ENCODE data around the gene CCR5AS.

Gene CCR5AS

DNA sequence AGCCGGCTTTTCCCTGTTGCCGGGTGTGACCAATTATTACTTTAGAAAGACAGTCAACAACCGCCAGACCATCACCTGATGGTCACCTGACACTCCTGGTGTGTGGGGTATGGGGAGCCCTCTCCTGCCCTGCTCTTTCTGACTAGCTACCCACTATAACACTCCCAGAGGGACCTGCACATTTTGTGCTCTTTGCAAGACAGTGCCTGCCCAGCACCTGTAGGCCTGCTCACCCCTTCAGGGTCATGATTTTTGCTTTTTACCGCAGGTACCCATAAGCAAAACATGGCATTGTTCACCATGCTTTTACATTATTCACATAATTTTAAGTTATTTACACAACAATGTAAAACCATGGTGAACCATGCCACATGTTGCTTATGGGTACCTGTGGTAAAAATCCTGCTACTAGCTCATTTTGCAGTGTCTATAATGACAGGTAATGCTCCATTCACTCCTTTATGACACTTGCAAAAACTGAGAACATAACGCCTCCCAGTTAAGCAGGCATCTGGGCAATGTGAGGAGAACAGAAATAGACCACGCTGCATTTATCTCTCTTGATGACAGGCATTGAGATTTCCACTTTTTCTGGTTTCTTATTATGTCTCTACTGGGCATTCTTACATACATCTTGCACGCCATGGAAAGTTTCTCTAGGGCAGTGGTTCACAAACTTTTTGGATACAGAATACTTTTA lies 10.1 kb upstream of the CCR5AS start:
- Histone ChIP-seq H3K27me3 (no peaks in the 10 kb centered on the region), H3K9me3 (ENCODE audit: low read depth) (no peaks in the 10 kb centered on the region), H3K36me3 (no peaks in the 10 kb centered on the region), H3K27ac (no peak overlapping the region), H3K9ac (no peak overlapping the region), H3K4me3 (no peak overlapping the region), H3K4me2 (no peak overlapping the region), H3K79me2 (ENCODE audit: low read depth) (no peaks in the 10 kb centered on the region), H3F3A (ENCODE audit: low read depth) (no peaks in the 10 kb centered on the region), H4K20me1 (ENCODE audit: low read depth) (no peaks in the 10 kb centered on the region), H2AFZ (replicated peaks) (no peak overlapping the region), H3K4me1 (no peaks in the 10 kb centered on the region)
- Mint-ChIP-seq H3K36me3 (no peaks in the 10 kb centered on the region), H3K9me3 (no peaks in the 10 kb centered on the region), H3K27me3 (ENCODE audit: insufficient read depth, low read depth) (peaks cover 5% of the 10 kb centered on the region), H3K4me1 (peaks cover 6% of the 10 kb centered on the region), H3K27ac (no peak overlapping the region), H3K4me3 (no peak overlapping the region)
- no peak for TF ChIP-seq EZH2phosphoT487 (IDR thresholded peaks at IDR 0.05)
- no peak for TF ChIP-seq EZH2 (IDR thresholded peaks at IDR 0.05)
- TF ChIP-seq, protein P1, sequence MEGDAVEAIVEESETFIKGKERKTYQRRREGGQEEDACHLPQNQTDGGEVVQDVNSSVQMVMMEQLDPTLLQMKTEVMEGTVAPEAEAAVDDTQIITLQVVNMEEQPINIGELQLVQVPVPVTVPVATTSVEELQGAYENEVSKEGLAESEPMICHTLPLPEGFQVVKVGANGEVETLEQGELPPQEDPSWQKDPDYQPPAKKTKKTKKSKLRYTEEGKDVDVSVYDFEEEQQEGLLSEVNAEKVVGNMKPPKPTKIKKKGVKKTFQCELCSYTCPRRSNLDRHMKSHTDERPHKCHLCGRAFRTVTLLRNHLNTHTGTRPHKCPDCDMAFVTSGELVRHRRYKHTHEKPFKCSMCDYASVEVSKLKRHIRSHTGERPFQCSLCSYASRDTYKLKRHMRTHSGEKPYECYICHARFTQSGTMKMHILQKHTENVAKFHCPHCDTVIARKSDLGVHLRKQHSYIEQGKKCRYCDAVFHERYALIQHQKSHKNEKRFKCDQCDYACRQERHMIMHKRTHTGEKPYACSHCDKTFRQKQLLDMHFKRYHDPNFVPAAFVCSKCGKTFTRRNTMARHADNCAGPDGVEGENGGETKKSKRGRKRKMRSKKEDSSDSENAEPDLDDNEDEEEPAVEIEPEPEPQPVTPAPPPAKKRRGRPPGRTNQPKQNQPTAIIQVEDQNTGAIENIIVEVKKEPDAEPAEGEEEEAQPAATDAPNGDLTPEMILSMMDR (IDR thresholded peaks at IDR 0.05), result no peak
- no peak for DNase-seq (ENCODE audit: low spot score)

DNA sequence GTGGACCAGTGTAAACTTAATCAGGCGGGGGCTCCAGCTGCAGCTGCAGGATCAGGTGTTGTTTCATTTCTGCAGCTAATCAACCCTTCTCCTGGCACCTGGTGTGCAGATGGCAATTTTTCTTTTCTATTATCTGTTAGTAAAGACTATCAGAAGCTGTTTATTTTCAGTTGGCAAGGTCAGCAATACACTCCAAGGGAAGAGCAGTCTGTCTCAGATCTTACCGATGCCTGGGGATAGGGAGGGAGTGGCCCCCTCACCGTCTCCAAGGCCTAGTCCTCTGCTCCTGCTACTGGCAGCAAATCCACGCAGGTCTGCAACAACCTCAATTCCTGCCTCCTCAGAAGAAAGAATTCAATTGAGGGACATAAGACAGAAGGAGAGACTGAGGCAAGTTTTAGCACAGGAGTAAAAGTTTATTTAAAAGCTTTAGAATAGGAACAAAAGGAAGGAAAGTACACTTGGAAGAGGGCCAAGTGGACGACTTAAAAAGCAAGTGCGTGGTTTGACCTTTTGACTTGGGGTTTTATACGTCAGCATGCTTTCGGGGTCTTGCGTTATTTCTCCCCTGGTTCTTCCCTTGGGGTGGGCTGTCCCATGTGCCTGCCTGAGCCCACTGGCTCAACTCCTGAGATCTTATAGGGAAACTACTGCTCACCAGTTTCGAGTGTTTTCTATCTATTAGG lies 9.4 kb upstream of the CCR5AS start:
- TF ChIP-seq, protein P1 (IDR thresholded peaks at IDR 0.05), result no peak
- TF ChIP-seq EZH2phosphoT487 (IDR thresholded peaks at IDR 0.05) (no peak), EZH2 (IDR thresholded peaks at IDR 0.05) (no peak)
- Mint-ChIP-seq H3K4me1 (peaks cover 6% of the 10 kb centered on the region), H3K36me3 (no peaks in the 10 kb centered on the region), H3K4me3 (no peak overlapping the region), H3K9me3 (no peaks in the 10 kb centered on the region), H3K27me3 (ENCODE audit: insufficient read depth, low read depth) (peaks cover 5% of the 10 kb centered on the region), H3K27ac (no peak overlapping the region)
- Histone ChIP-seq H3K4me1 (no peaks in the 10 kb centered on the region), H3K9ac (no peak overlapping the region), H3K36me3 (no peaks in the 10 kb centered on the region), H4K20me1 (ENCODE audit: low read depth) (no peaks in the 10 kb centered on the region), H3K27me3 (no peaks in the 10 kb centered on the region), H3K4me2 (no peak overlapping the region), H3K9me3 (ENCODE audit: low read depth) (no peaks in the 10 kb centered on the region), H2AFZ (replicated peaks) (no peak overlapping the region), H3F3A (ENCODE audit: low read depth) (no peaks in the 10 kb centered on the region), H3K79me2 (ENCODE audit: low read depth) (no peaks in the 10 kb centered on the region), H3K4me3 (no peak overlapping the region), H3K27ac (no peak overlapping the region)
- DNase-seq (ENCODE audit: low spot score), result no peak

DNA sequence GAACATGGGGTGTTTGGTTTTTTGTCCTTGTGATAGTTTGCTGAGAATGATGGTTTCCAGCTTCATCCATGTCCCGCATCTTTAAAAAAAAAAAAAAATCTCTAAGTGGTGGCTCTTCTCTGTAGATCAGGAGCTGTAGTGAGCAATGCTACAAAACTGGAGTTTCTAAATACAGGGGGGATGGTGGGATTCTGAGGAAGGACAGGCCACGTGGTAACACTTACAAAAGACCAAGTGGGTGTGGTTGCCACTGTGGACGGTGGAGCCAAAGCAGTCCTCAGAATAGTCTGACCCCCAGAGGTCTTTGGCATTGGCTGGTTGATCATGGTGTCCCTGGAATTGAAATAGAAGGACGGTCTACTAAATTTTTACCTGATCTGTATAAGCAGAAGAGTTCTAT lies 7.9 kb upstream of the CCR5AS start:
- TF ChIP-seq EZH2 (IDR thresholded peaks at IDR 0.05) (no peak), EZH2phosphoT487 (IDR thresholded peaks at IDR 0.05) (no peak)
- TF ChIP-seq, protein P1 (IDR thresholded peaks at IDR 0.05), result no peak
- H3K4me1 Mint-ChIP-seq, result peaks cover 6% of the 10 kb centered on the region
- Histone ChIP-seq H3K36me3 (no peaks in the 10 kb centered on the region), H3K27me3 (no peaks in the 10 kb centered on the region), H4K20me1 (ENCODE audit: low read depth) (no peaks in the 10 kb centered on the region), H3K4me2 (no peak overlapping the region), H3K9ac (no peak overlapping the region), H3K4me1 (no peaks in the 10 kb centered on the region), H3K9me3 (ENCODE audit: low read depth) (no peaks in the 10 kb centered on the region), H3F3A (ENCODE audit: low read depth) (no peaks in the 10 kb centered on the region), H3K27ac (no peak overlapping the region), H2AFZ (replicated peaks) (no peak overlapping the region), H3K79me2 (ENCODE audit: low read depth) (no peaks in the 10 kb centered on the region), H3K4me3 (no peak overlapping the region)
- H3K4me3 Mint-ChIP-seq, result no peak overlapping the region
- no peaks in the 10 kb centered on the region for H3K9me3 Mint-ChIP-seq
- no peak overlapping the region for H3K27ac Mint-ChIP-seq
- peaks cover 5% of the 10 kb centered on the region for H3K27me3 Mint-ChIP-seq (ENCODE audit: insufficient read depth, low read depth)
- no peak for DNase-seq (ENCODE audit: low spot score)
- no peaks in the 10 kb centered on the region for H3K36me3 Mint-ChIP-seq

All from neural progenitor cell (in vitro differentiated cells).